ENCODE measurements around the gene NAA80. TPM values are rescaled to one million over a fixed set of nuclear protein-coding genes. Genes with fewer than 3 reads are reported as not detected.

NAA80 gene
- total RNA-seq, 2 donors from 2014 or later: 19.4 to 26.0 TPM

- no peaks in the 10 kb centered on the region for H3K9me3 Mint-ChIP-seq
- DNase-seq (ENCODE audit: low spot score in 2 of 2) (no peak), ATAC-seq (no peak)
- H3K27ac Mint-ChIP-seq: peak overlapping the region; percentile 88 to 93
- H3K36me3 Mint-ChIP-seq: peaks cover 49 to 50% of the 10 kb centered on the region in 2 donors
These were observed 35.3 kb upstream of the NAA80 start for GRCh38 chr3:50334339-50335075.

- Mint-ChIP-seq H3K36me3 (peaks cover 43% of the 10 kb centered on the region in 2 donors), H3K27ac (peak overlapping the region; percentile 81 to 93), H3K9me3 (no peaks in the 10 kb centered on the region)
- no peak for DNase-seq (ENCODE audit: low spot score in 2 of 2)
- ATAC-seq: no peak
These were observed 34.6 kb upstream of the NAA80 start for GRCh38 chr3:50333744-50334328.

GRCh38 chr3:50331364-50331907 is 32.2 kb upstream of the NAA80 start:
- ATAC-seq: no peak
- Mint-ChIP-seq H3K27ac (no peak overlapping the region), H3K36me3 (peaks cover 23 to 26% of the 10 kb centered on the region in 2 donors)

GRCh38 chr3:50330330-50330729 is 31.1 kb upstream of the NAA80 start:
- Mint-ChIP-seq H3K9me3 (no peaks in the 10 kb centered on the region), H3K27ac (peak overlapping the region; percentile 63 to 68), H3K36me3 (peaks cover 15 to 18% of the 10 kb centered on the region in 2 donors)
- DNase-seq (ENCODE audit: low spot score in 2 of 2) (no peak), ATAC-seq (no peak)

More at GRCh38 chr3:50331364-50331907, 32.2 kb upstream of the NAA80 start:
- no peak for DNase-seq (ENCODE audit: low spot score in 2 of 2)
- no peaks in the 10 kb centered on the region for H3K9me3 Mint-ChIP-seq

- peaks cover 4 to 18% of the 10 kb centered on the region in 2 donors for H3K36me3 Mint-ChIP-seq
- no peaks in the 10 kb centered on the region for H3K9me3 Mint-ChIP-seq
- peak within 1 kb of the TSS; percentile 77 to 91 for H3K27ac Mint-ChIP-seq
- DNase-seq (ENCODE audit: low spot score in 2 of 2) (peak; percentile 93 to 94), ATAC-seq (peak; percentile 93 to 96)
These were observed 28.9 kb upstream of the NAA80 start, which contains the start of gene TUSC2 for GRCh38 chr3:50327943-50328691. Gene TUSC2, minus strand, starts transcription at chr3:50328223. Its CDS starts 124 bp downstream, at chr3:50328099.

GRCh38 chr3:50327129-50327528 is 27.9 kb upstream of the NAA80 start:
- no peak for ATAC-seq
- no peak for DNase-seq (ENCODE audit: low spot score in 2 of 2)
- Mint-ChIP-seq H3K9me3 (no peaks in the 10 kb centered on the region), H3K36me3 (peaks cover 4 to 16% of the 10 kb centered on the region in 2 donors), H3K27ac (peak overlapping the region; percentile 77 to 89)

- H3K36me3 Mint-ChIP-seq: peaks cover 4 to 9% of the 10 kb centered on the region in 2 donors
- DNase-seq (ENCODE audit: low spot score in 2 of 2) (no peak), ATAC-seq (no peak)
- peak overlapping the region in 1 of 2 donors; percentile 53 for H3K27ac Mint-ChIP-seq
- H3K9me3 Mint-ChIP-seq: no peaks in the 10 kb centered on the region
These were observed 27.0 kb upstream of the NAA80 start for GRCh38 chr3:50326182-50326541.

- H3K36me3 Mint-ChIP-seq: peaks cover 3 to 4% of the 10 kb centered on the region in 2 donors
These were observed 26.4 kb upstream of the NAA80 start for GRCh38 chr3:50325497-50326181.

GRCh38 chr3:50325113-50325480 is 25.9 kb upstream of the NAA80 start:
- H3K36me3 Mint-ChIP-seq: no peaks in the 10 kb centered on the region
- peak overlapping the region in 1 of 2 donors; percentile 93 for H3K27ac Mint-ChIP-seq
- ATAC-seq (no peak), DNase-seq (ENCODE audit: low spot score in 2 of 2) (no peak)
- no peaks in the 10 kb centered on the region for H3K9me3 Mint-ChIP-seq

More at GRCh38 chr3:50325497-50326181, 26.4 kb upstream of the NAA80 start:
- no peak overlapping the region for H3K27ac Mint-ChIP-seq
- no peaks in the 10 kb centered on the region for H3K9me3 Mint-ChIP-seq
- ATAC-seq (no peak), DNase-seq (ENCODE audit: low spot score in 2 of 2) (no peak)

GRCh38 chr3:50324351-50325112 is 25.3 kb upstream of the NAA80 start:
- DNase-seq (ENCODE audit: low spot score in 2 of 2): peak in 1 of 2 donors; percentile 77
- peak in 1 of 2 donors; percentile 34 for ATAC-seq
- Mint-ChIP-seq H3K27ac (peak overlapping the region; percentile 49 to 93), H3K36me3 (no peaks in the 10 kb centered on the region), H3K9me3 (no peaks in the 10 kb centered on the region)

- Mint-ChIP-seq H3K9me3 (no peaks in the 10 kb centered on the region), H3K27ac (peak overlapping the region; percentile 49 to 87), H3K36me3 (no peaks in the 10 kb centered on the region)
- no peak for ATAC-seq
- DNase-seq (ENCODE audit: low spot score in 2 of 2): no peak
These were observed 24.5 kb upstream of the NAA80 start for GRCh38 chr3:50323614-50324199.

- DNase-seq (ENCODE audit: low spot score in 2 of 2): no peak
- no peak for ATAC-seq
- Mint-ChIP-seq H3K36me3 (no peaks in the 10 kb centered on the region), H3K9me3 (no peaks in the 10 kb centered on the region), H3K27ac (peak overlapping the region; percentile 49 to 87)
These were observed 23.9 kb upstream of the NAA80 start for GRCh38 chr3:50323092-50323600.

GRCh38 chr3:50322386-50323091 is 23.3 kb upstream of the NAA80 start, which contains the start of gene HYAL2:
Gene HYAL2, minus strand, starts transcription at chr3:50322745. Its CDS starts 2,256 bp downstream, at chr3:50320489.
- Mint-ChIP-seq H3K9me3 (no peaks in the 10 kb centered on the region), H3K27ac (peak within 1 kb of the TSS; percentile 87 to 94), H3K36me3 (no peaks in the 10 kb centered on the region)
- no peak for DNase-seq (ENCODE audit: low spot score in 2 of 2)
- ATAC-seq: no peak

- ATAC-seq (no peak), DNase-seq (ENCODE audit: low spot score in 2 of 2) (no peak)
- H3K27ac Mint-ChIP-seq: peak overlapping the region in 1 of 2 donors; percentile 87
- H3K9me3 Mint-ChIP-seq: no peaks in the 10 kb centered on the region
- H3K36me3 Mint-ChIP-seq: no peaks in the 10 kb centered on the region
These were observed 22.8 kb upstream of the NAA80 start for GRCh38 chr3:50322115-50322385.
